Activated T-cell treated with anti-CD3 and anti-CD28 coated beads for 48 hours (primary cell): ENCODE data around the gene SCAF1.
A peak's percentile ranks its signal among the peaks of the same experiment; 100 is the strongest.

Source experiments
- DNase-seq: peaks from one replicate; pipeline ENCODE4 v3.0.0-alpha.2; 2020; ENCODE audit warnings: low read depth

The SCAF1 gene

DNA sequence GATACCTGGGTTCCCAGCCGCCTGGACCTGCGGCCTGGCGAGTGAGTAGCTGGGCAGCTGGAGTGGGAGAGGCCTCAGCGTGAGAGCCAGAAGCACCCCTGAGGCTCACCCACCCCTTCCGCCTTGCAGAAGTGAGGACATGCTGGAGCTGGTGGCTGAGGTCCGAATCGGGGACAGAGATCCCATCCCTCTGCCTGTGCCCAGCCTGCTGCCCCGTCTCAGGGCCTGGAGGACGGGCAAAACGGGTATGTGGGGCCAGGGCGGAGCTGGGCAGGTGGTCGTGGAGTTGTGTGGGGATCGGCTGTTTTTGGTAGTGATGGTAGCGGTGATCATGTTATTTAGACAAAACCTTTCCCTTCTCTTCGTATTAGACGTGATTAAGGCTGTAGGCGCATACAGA lies 4.6 kb downstream of the SCAF1 start:
- DNase-seq: no peak

DNA sequence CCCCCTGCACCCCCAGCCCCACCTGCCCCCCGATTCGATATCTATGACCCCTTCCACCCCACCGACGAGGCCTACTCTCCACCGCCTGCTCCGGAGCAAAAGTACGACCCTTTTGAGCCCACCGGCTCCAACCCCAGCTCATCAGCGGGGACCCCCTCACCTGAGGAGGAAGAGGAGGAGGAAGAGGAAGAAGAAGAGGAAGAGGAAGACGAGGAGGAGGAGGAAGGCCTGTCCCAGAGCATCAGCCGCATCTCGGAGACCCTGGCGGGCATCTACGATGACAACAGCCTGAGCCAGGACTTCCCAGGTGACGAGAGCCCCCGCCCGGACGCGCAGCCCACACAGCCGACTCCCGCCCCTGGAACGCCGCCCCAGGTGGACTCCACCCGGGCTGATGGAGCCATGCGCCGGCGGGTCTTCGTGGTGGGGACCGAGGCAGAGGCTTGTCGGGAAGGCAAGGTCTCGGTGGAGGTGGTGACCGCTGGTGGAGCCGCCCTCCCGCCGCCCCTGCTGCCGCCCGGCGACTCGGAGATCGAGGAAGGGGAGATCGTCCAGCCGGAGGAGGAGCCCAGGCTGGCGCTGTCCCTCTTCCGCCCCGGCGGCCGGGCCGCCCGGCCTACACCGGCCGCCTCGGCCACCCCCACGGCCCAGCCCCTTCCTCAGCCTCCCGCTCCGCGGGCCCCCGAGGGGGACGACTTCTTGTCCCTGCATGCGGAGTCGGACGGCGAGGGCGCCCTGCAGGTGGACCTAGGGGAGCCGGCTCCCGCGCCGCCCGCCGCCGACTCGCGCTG lies 9.2 kb downstream of the SCAF1 start:
- no peak for DNase-seq

DNA sequence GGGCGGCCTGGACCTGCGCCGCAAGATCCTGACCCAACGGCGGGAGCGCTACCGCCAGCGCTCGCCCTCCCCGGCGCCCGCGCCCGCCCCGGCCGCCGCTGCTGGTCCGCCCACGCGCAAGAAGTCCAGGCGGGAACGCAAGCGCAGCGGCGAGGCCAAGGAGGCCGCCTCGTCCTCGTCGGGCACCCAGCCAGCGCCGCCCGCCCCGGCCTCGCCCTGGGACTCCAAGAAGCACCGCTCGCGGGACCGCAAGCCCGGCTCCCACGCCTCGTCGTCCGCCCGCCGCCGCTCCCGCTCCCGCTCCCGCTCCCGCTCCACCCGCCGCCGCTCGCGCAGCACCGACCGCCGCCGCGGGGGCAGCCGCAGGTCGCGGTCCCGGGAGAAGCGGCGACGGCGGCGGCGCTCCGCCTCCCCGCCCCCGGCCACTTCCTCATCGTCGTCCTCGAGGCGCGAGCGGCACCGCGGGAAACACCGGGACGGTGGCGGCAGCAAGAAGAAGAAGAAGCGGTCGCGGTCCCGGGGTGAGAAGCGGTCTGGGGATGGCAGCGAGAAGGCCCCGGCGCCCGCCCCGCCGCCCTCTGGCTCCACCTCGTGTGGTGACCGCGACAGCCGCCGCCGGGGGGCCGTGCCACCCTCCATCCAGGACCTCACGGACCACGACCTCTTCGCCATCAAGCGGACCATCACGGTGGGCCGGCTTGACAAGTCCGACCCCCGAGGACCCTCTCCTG lies 10.0 kb downstream of the SCAF1 start:
- no peak for DNase-seq

DNA sequence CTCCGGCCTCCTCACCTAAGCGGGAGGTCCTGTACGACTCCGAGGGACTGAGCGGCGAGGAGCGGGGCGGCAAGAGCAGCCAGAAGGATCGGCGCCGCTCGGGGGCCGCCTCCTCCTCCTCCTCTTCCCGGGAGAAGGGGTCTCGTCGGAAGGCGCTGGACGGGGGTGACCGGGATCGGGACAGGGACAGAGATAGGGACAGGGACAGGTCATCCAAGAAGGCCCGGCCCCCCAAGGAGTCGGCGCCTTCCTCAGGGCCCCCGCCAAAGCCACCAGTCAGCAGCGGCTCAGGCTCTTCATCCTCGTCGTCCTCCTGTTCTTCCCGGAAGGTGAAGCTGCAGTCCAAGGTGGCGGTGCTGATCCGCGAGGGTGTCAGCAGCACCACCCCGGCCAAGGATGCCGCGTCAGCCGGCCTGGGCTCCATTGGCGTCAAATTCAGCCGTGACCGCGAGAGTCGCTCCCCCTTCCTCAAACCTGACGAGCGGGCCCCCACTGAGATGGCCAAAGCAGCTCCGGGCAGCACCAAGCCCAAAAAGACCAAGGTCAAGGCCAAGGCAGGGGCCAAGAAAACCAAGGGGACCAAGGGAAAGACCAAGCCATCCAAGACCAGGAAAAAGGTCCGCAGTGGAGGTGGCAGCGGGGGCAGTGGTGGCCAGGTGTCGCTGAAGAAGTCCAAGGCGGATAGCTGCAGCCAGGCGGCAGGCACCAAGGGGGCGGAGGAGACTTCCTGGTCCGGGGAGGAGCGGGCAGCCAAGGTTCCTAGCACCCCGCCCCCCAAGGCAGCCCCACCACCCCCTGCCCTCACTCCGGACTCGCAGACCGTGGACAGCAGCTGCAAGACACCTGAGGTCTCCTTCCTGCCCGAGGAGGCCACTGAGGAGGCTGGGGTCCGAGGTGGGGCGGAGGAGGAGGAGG lies 10.8 kb downstream of the SCAF1 start:
- no peak for DNase-seq

DNA sequence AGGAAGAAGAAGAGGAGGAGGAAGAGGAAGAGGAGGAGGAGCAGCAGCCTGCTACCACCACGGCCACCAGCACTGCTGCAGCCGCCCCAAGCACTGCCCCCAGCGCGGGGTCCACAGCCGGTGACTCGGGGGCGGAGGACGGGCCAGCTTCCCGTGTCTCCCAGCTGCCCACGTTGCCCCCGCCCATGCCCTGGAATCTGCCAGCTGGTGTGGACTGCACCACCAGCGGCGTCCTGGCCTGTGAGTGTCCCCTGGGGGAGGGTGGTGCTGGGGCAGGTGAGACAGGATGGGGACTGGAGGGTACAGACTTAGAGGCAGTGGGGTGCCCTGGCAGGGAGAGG lies 11.4 kb downstream of the SCAF1 start:
- no peak for DNase-seq

DNA sequence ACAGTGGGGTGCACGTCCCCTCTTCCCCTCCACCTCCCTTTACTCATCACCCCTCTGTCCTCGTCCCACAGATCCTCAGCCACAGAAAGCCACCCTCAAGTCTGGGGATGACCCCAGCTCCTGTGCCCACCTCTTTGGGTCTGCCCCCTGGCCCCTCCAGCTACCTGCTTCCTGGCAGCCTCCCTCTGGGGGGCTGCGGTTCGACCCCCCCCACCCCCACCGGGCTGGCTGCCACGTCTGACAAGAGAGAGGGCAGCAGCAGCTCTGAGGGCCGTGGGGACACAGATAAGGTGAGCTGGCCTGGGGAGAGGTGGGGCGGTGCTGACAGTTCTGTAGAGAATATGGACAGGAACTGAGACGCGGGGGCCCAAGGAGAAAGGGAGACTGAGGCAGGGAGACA lies 12.6 kb downstream of the SCAF1 start:
- no peak for DNase-seq

DNA sequence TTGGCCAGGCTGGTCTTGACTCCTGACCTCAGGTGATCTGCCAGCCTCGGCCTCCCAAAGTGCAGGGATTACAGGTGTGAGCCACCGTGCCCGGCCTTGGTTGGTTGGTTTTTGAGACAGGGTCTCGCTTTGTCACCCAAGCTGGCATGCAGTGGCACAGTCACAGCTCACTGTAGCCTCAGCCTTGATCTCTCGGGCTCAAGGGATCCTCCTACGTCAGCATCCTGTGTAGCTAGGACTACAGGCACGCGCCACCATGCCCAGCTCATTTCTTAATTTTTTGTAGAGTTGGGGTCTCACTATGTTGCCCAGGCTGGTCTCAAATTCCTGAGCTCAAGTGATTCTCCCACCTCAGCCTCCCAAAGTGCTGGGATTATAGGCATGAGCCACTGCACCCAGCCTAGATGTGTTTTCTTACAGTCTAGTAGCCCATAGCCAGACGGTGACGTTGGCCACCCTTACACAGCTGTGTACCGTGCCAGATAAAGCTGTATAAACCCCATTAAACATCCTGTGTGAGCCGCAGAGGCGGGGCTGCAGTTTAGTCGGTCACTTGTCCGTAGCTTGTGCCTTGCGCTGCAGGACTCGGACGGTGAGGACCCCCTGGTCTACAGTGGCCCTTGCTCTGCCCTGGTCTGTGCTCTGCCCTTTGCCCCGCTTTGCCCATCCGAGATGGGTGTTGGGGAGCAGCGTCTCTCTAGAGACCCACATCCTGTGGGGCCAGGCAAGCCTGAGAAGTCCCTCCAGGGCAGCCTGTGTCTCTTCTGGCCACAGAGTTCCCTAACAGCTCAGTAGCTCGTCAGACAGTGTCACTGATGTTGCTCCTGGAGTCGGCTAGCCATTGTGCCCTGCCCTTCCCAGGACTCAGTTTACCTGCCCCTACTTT lies 13.8 kb downstream of the SCAF1 start:
- no peak for DNase-seq

DNA sequence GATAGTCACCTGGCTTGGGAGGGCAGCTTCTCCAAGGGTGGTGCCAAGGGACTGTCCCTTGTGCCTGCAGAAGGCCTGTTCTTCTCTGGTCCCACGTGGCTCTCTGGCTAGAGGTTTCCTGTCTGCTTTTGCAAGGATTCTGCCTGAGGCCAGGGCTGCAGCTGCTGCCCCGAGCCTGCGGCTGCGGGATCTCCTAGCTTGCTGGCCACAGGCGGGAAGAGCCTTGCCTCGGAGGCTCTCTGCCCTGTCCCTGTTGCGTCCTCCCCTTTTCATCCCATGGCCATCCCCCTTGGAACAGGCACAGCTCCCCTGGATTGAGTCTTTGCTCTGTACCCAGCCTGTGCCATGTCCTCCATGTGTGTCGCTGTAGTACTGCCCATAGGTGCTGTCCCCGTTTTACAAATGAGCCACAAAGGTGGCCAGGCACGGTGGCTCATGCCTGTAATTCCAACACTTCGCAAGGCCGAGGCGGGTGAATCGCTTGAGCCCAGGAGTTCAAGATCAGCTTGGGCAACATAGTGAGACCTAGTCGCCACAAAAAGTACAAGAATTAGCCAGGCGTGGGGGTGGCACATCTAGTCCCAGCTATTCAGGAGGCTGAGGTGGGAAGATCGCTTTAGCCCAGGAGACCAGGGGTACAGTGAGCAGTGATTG lies 14.6 kb downstream of the SCAF1 start:
- DNase-seq: no peak

DNA sequence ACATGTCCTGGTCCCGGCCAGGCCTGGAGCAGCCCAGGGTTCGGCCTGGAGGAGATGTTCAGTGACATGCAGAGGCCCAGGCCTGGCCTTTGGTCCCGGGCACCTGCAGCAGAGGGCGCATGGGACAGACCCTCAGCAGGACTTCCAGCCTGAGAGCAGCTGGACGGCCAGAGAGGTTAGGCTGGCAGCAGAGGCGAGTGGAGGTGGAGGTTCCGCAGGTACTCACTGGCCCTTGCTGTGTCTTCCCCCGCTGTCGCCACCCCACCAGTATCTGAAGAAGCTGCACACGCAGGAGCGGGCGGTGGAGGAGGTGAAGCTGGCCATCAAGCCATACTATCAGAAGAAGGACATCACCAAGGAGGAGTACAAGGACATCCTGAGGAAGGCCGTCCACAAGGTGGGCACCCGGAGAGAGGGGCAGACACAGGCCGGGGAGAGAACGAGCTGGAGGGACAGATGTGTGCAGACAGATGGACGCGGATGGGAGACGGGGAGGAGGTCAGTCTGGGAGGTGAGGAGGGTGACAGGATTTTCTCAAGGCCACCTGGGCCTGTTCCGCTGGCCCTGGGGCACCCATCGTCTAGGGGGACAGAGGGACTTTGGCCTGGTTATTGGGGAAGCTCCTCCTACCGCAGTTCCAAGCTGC lies 15.6 kb downstream of the SCAF1 start:
- DNase-seq: no peak

DNA sequence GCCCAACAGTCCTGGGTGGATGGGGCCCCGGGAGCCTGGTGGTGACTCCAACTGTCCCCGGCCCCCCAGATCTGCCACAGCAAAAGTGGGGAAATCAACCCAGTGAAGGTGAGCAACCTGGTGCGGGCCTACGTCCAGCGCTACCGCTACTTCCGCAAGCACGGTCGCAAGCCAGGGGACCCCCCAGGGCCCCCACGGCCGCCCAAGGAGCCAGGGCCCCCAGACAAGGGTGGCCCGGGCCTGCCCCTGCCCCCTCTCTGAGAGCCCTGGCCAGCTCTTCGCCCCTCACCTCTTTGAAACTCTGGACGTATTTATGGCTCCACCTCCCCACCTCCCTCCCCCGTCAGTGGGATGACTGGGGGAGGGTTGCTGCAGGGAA lies 16.1 kb downstream of the SCAF1 start:
- DNase-seq: no peak

DNA sequence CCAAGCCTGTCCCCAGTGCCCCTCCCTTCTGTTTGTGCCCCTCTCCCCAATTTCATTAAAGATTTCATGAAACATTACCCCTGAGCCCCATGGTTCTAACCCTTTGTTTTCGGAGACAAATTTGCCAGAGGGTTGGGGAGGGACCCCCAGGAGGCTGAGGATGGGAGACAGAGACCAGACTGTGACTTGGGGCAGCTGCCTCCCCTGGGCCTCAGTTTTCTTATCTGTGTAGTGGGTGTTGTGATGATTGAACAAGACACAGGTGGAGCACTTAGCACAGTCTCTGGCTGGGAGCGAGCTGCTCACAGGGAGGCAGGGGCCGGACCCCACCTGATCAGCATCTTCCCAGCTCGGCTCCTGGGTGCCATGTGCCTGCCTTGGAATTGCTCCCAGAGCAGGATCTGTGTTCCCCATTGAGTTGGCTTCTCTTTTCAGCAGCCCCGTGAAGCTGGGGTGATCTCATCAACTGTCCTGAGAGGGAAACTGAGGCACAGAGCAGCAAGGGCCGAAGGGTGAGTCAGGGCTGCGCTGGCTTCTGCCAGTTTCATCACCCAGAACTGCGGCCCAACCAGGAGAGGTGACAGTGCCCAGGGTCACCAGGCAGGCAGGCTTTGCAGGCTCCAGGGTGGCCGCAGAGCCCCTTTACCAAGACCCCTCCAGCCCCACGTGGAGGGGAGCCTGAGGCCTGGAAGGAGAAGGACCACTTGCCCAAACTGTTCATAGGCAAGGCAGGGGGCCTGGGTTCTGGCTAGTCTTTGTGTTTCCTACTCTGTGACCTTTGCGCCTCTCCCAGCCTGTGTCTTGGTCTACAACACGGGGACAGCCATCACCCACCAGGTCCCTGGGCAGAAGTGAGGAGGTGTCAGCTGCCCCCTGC lies 16.8 kb downstream of the SCAF1 start:
- no peak for DNase-seq

DNA sequence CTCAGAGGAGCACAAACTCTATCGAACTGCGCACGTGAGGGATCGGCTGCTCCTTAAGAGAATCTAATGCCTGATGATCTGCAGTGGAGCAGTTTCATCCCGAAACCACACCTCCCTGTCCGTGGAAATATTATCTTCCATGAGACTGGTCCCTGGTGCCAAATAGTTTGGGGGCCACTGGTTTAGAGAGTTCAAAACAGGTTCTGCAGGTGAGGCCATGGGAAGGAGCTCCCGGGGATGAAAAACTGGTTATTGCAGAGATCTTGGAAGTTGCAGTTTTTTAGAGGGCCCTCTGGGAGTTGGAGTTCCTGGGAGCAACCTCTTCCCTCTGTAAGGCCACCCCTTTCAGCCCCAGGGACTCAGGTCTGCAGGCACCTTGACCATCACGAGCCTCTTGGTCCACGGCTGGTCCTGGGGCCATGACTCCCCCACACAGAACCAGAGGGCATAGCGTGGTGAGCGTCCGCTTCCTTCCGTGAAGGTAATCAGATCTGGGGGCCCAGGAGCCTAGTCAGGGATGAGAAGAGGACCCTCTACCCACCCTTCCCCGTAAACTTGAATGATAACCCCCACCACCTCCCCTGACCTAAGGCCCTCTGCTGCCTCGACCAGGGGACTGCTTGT lies 18.4 kb downstream of the SCAF1 start:
- DNase-seq: no peak

DNA sequence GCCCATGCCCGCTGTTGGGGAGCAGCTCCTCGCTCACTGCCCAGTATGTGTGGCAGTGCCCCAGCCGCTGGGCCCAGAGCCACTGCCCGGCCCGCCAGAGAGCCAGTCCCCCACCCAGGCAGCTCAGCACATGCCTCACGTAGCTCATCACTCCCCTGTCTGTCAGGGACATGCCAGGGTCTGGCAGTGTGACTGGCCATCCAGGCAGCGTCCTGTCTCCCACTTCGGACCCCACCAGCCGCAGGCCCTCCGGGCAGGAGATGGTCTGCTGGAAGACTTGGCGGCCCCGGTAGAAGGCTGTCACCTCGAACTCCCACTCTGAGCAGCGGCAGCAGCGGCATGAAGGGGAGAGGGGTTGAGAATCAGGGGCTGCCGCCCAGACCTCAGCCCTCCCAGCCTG lies 20.0 kb downstream of the SCAF1 start:
- no peak for DNase-seq

DNA sequence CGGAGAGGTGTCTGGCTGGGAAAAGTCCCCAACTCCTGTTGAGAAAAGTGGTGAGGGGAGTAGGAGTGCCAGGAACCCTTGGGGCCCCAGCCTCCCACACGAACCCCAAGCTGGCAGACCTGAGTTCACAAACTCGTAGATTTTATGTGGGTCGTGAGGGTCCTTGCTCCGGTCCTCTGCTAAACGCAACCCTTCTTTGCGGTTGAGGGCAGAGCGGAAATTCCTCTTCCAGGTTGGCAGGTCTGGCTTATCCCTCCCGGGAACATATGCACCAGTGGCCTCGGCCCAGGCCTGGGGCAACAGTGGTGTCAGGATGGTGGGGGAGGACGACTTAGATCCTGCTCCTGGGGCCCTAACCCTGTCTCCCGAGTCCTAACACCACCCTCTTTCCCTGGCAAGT lies 21.2 kb downstream of the SCAF1 start:
- no peak for DNase-seq

DNA sequence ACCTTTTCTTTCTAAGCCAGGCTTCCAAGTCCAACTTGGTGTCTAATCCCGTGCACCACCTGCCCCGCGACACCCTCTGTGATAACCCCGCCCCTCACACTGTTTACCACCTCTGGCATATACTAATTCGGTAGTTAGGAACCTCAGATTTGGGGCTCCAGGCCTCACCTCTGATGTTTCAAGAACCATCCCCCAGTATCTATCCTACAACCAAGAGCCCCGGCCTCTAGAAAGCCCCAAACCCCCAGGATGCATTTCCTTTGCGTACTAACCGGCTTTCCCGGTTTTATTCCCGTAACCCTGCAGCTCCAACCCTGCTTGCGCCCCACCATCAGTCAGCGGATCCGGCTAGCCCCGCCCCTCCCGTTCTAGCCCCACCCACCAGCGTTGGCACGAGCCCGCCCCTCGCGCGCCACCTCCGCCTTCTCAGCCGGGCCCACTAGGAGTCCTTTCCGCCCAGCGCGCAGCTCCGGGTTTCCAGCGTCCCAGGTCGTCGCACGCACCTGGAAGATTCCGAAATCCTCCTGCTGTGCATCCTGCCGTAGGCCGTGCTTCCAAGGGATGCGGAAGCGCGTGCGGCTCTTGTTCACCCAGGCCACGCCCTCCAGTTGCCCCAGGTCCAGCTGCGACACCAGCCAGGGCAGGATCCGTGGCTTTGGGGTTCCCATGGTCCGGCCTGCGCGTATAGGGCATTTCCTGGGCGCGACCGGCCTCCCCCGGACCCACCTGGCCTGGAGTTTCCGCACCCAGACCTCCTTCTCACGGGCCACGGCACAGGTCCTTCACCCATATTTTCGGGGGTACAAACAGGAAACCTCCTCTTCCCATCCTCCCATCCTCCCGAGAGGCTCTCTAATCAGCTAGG lies 22.4 kb downstream of the SCAF1 start:
- peak; percentile 89 for DNase-seq

DNA sequence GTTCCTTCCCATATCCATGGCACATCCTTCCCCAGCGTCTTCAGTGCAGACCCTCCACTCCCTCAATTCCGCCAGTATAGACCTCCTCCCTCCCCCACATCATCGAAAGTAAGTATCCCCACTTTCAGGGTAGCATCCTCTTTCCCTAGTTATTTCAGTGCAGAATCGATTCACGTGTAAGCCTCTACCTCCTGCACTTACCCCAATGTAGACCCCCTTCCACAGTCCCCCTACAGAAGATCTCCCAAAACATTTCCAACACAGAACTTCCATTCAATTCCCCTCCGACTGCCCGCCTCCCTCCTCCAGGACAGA lies 23.0 kb downstream of the SCAF1 start:
- no peak for DNase-seq

DNA sequence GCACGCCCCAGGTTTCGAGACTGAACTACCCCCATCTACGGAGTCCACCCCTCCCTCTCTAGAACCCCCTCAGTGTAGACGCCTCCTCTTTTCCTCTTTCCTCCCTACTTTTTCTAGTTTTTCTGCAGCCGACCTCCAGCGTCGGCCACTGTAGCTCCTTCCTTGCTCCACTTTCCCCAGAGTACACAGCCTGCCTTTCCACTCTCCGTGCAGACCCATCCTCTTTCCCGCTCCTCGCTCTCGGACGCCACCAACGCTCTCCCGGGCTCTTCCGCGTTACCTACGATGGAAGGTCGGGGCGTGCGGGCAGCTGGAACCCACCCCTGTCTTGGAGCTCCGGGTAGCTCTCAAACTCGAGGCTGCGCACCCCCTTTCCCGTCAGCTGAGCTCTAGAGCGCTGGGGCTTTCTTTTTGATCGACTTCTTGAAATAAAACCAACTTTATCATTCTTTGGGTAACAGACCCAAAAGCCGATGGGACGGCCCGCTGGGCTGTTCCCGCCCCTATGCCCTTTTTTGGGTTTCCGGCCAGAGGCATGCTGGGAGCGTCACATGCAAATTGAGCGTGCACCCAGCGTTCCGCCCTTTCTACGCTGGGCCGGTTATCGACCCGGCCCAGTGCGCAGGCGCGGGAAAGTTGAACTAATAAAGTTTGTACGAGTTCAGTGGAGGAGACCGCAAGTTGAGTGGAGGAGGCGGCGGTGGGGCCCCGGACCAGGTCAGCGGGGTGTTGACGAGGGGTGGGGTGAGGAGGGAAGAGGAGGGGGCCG lies 23.5 kb downstream of the SCAF1 start, which contains the start of the genes BCL2L12 and IRF3:
Gene BCL2L12 (plus strand): TSS at position 583 of the 769 bp plus-strand sequence. CDS start 760 bp downstream, outside the sequence.
Gene IRF3 (minus strand): TSS at position 507 of the 769 bp plus-strand sequence. CDS start 1,019 bp downstream, outside the sequence.
- DNase-seq: peak; percentile 98

DNA sequence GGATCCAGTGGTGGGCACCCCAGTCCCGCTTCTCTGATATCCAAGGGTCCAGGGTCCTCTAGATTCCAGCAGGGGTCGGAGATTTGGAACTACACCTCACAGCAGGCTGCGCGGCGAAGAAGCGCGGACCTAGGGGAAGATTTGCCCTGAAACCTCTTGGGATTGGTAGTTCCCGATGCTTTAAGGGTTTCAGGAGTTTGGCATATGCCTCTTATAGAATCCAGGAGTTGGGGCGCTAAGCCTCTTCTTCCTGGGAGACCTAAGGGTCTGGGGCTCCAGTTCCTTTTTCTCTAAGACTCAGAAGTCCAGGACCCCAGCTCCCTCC lies 24.1 kb downstream of the SCAF1 start:
- DNase-seq: no peak
